ENCODE results near the gene MAD2L1.
"Not testable (repeated sequence)": the region's sequence is repeated elsewhere in the genome, so short reads cannot be mapped to it uniquely, and the experiment has no call there.

- TF ChIP-seq, protein P1, sequence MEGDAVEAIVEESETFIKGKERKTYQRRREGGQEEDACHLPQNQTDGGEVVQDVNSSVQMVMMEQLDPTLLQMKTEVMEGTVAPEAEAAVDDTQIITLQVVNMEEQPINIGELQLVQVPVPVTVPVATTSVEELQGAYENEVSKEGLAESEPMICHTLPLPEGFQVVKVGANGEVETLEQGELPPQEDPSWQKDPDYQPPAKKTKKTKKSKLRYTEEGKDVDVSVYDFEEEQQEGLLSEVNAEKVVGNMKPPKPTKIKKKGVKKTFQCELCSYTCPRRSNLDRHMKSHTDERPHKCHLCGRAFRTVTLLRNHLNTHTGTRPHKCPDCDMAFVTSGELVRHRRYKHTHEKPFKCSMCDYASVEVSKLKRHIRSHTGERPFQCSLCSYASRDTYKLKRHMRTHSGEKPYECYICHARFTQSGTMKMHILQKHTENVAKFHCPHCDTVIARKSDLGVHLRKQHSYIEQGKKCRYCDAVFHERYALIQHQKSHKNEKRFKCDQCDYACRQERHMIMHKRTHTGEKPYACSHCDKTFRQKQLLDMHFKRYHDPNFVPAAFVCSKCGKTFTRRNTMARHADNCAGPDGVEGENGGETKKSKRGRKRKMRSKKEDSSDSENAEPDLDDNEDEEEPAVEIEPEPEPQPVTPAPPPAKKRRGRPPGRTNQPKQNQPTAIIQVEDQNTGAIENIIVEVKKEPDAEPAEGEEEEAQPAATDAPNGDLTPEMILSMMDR (IDR thresholded peaks at IDR 0.05): not testable (repeated sequence)
- TF ChIP-seq EP300 (IDR thresholded peaks at IDR 0.05): not testable (repeated sequence)
These were observed 2.9 kb downstream of the MAD2L1 start for GRCh38 chr4:120063711-120064110.
